Tibial nerve (tissue), 3 donors: Measurements from ENCODE around the gene KCNG4.

Source experiments
- CTCF ChIP-seq, 5 experiments: fragments of 200-600 bp in 3 of 5; fragments of 450-650 bp in 2 of 5; sonication (generic) in 3 of 5; IDR thresholded peaks; one replicate each; pipeline ENCODE4 v1.5.1; 2016 to 2019; ENCODE audit warnings: antibody characterized with exemption in 5 of 5, mild to moderate bottlenecking in 3 of 5, moderate library complexity in 2 of 5
- POLR2A ChIP-seq, 2 donors: fragments of 450-650 bp; IDR thresholded peaks; one replicate each; pipeline ENCODE4 v1.6.1; 2017; ENCODE audit warnings: antibody characterized with exemption in 2 of 2, mild to moderate bottlenecking in 2 of 2, moderate library complexity in 2 of 2

- TF ChIP-seq POLR2A (IDR thresholded peaks at IDR 0.05) (no peak), CTCF (IDR thresholded peaks at IDR 0.05) (no peak)
Measured at GRCh38 chr16:84260766-84261554, 21.1 kb upstream of the KCNG4 start.
